ENCODE data around the gene SMYD3.

SMYD3 gene

DNA sequence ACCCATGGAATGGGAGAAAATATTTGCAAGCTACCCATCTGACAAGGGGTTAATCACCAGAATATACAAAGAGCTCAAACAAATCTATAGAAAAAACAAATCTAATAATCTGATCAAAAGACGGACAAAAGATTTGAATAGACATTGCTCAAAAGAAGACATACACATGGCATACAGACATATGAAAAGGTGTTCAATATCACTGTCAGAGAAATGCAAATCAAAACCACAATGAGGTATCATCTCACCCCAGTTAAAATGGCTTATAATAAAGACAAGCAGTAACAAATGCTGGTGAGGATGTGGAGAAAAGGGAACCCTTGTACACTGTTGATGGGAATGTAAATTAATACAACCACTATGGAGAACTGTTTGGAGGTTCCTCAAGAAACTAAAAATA lies 600.9 kb downstream of the SMYD3 start:
- no peaks in the 10 kb centered on the region for H3F3A ChIP-seq (ENCODE audit: insufficient read depth)
- TF ChIP-seq, protein P1, sequence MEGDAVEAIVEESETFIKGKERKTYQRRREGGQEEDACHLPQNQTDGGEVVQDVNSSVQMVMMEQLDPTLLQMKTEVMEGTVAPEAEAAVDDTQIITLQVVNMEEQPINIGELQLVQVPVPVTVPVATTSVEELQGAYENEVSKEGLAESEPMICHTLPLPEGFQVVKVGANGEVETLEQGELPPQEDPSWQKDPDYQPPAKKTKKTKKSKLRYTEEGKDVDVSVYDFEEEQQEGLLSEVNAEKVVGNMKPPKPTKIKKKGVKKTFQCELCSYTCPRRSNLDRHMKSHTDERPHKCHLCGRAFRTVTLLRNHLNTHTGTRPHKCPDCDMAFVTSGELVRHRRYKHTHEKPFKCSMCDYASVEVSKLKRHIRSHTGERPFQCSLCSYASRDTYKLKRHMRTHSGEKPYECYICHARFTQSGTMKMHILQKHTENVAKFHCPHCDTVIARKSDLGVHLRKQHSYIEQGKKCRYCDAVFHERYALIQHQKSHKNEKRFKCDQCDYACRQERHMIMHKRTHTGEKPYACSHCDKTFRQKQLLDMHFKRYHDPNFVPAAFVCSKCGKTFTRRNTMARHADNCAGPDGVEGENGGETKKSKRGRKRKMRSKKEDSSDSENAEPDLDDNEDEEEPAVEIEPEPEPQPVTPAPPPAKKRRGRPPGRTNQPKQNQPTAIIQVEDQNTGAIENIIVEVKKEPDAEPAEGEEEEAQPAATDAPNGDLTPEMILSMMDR (IDR thresholded peaks at IDR 0.05; ENCODE audit: insufficient read depth, low read length, poor library complexity, severe bottlenecking): no peak
- TF ChIP-seq EZH2phosphoT487 (conservative IDR thresholded peaks at IDR 0.05; ENCODE audit: low read length): no peak
- no peaks in the 10 kb centered on the region for H3K79me2 ChIP-seq (ENCODE audit: insufficient read depth, low read length)
- no peaks in the 10 kb centered on the region for H3K27me3 ChIP-seq (ENCODE audit: low read length)
- H3K27ac ChIP-seq (ENCODE audit: low read depth, low read length): no peak overlapping the region
- H3K36me3 ChIP-seq (ENCODE audit: low read length): no peaks in the 10 kb centered on the region
- H4K20me1 ChIP-seq (ENCODE audit: low read depth, low read length): no peaks in the 10 kb centered on the region
- H2AFZ ChIP-seq (ENCODE audit: low read depth, low read length, severe bottlenecking): no peak overlapping the region
- H3K4me2 ChIP-seq (ENCODE audit: low read depth, low read length, poor library complexity, severe bottlenecking): no peak overlapping the region
- no peaks in the 10 kb centered on the region for H3K9me2 ChIP-seq (replicated peaks; ENCODE audit: insufficient read depth, low read length)
- H3K4me3 ChIP-seq (ENCODE audit: insufficient read depth, low read length, poor library complexity, severe bottlenecking): no peak overlapping the region
- H3K9ac ChIP-seq (ENCODE audit: low read length): no peak overlapping the region
- no peaks in the 10 kb centered on the region for H3K9me3 ChIP-seq (ENCODE audit: insufficient read depth, low read length)

GRCh38 chr1:245903851-245904250 lies 603.2 kb downstream of the SMYD3 start:
- Histone ChIP-seq H3F3A (ENCODE audit: insufficient read depth) (no peaks in the 10 kb centered on the region), H3K4me3 (ENCODE audit: insufficient read depth, low read length, poor library complexity, severe bottlenecking) (no peak overlapping the region), H3K9me3 (ENCODE audit: insufficient read depth, low read length) (no peaks in the 10 kb centered on the region), H3K79me2 (ENCODE audit: insufficient read depth, low read length) (no peaks in the 10 kb centered on the region), H3K27me3 (ENCODE audit: low read length) (no peaks in the 10 kb centered on the region), H3K4me2 (ENCODE audit: low read depth, low read length, poor library complexity, severe bottlenecking) (no peak overlapping the region), H3K9me2 (replicated peaks; ENCODE audit: insufficient read depth, low read length) (no peaks in the 10 kb centered on the region), H4K20me1 (ENCODE audit: low read depth, low read length) (no peaks in the 10 kb centered on the region), H2AFZ (ENCODE audit: low read depth, low read length, severe bottlenecking) (no peak overlapping the region), H3K27ac (ENCODE audit: low read depth, low read length) (no peak overlapping the region), H3K9ac (ENCODE audit: low read length) (no peak overlapping the region), H3K36me3 (ENCODE audit: low read length) (no peaks in the 10 kb centered on the region)
- no peak for TF ChIP-seq EZH2phosphoT487 (conservative IDR thresholded peaks at IDR 0.05; ENCODE audit: low read length)
- TF ChIP-seq, protein P1 (IDR thresholded peaks at IDR 0.05; ENCODE audit: insufficient read depth, low read length, poor library complexity, severe bottlenecking): no peak

GRCh38 chr1:245901565-245901964 lies 605.5 kb downstream of the SMYD3 start:
- TF ChIP-seq EZH2phosphoT487 (conservative IDR thresholded peaks at IDR 0.05; ENCODE audit: low read length): no peak
- TF ChIP-seq, protein P1 (IDR thresholded peaks at IDR 0.05; ENCODE audit: insufficient read depth, low read length, poor library complexity, severe bottlenecking): no peak
- H3K4me3 ChIP-seq (ENCODE audit: insufficient read depth, low read length, poor library complexity, severe bottlenecking): no peak overlapping the region
- H3K9me2 ChIP-seq (replicated peaks; ENCODE audit: insufficient read depth, low read length): no peaks in the 10 kb centered on the region
- H3F3A ChIP-seq (ENCODE audit: insufficient read depth): no peaks in the 10 kb centered on the region
- H3K27me3 ChIP-seq (ENCODE audit: low read length): no peaks in the 10 kb centered on the region
- no peak overlapping the region for H3K9ac ChIP-seq (ENCODE audit: low read length)
- no peak overlapping the region for H2AFZ ChIP-seq (ENCODE audit: low read depth, low read length, severe bottlenecking)
- no peak overlapping the region for H3K27ac ChIP-seq (ENCODE audit: low read depth, low read length)
- no peaks in the 10 kb centered on the region for H3K79me2 ChIP-seq (ENCODE audit: insufficient read depth, low read length)
- H3K36me3 ChIP-seq (ENCODE audit: low read length): no peaks in the 10 kb centered on the region
- H3K9me3 ChIP-seq (ENCODE audit: insufficient read depth, low read length): no peaks in the 10 kb centered on the region
- no peaks in the 10 kb centered on the region for H4K20me1 ChIP-seq (ENCODE audit: low read depth, low read length)
- H3K4me2 ChIP-seq (ENCODE audit: low read depth, low read length, poor library complexity, severe bottlenecking): no peak overlapping the region
